ENCODE measurements around the gene CBL.

DNA sequence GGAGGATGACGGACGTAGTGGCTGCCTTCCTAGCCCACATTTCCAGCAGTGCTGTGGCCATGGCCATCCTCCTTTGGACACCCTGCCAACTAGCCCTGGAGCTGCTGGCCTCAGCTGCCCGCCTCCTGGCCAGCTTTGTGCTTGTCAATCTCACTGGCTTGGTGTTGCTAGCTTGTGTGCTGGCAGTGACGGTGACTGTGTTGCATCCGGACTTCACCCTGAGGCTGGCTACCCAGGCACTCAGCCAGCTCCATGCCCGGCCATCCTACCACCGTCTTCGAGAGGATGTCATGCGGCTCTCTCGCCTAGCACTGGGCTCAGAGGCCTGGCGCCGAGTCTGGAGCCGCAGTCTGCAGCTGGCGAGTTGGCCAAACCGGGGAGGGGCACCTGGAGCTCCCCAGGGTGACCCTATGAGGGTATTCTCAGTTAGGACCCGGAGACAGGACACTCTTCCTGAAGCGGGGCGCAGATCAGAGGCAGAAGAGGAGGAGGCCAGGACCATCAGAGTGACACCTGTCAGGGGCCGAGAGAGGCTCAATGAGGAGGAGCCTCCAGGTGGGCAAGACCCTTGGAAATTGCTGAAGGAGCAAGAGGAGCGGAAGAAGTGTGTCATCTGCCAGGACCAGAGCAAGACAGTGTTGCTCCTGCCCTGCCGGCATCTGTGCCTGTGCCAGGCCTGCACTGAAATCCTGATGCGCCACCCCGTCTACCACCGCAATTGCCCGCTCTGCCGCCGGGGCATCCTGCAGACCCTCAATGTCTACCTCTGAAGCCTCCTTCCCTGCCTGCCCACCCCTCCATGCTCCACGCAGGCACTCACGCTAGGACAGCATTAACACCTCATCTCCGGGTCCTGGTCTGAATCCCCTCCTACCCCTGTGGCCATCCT is 129.8 kb downstream of the CBL start:
- TF ChIP-seq, protein P1, sequence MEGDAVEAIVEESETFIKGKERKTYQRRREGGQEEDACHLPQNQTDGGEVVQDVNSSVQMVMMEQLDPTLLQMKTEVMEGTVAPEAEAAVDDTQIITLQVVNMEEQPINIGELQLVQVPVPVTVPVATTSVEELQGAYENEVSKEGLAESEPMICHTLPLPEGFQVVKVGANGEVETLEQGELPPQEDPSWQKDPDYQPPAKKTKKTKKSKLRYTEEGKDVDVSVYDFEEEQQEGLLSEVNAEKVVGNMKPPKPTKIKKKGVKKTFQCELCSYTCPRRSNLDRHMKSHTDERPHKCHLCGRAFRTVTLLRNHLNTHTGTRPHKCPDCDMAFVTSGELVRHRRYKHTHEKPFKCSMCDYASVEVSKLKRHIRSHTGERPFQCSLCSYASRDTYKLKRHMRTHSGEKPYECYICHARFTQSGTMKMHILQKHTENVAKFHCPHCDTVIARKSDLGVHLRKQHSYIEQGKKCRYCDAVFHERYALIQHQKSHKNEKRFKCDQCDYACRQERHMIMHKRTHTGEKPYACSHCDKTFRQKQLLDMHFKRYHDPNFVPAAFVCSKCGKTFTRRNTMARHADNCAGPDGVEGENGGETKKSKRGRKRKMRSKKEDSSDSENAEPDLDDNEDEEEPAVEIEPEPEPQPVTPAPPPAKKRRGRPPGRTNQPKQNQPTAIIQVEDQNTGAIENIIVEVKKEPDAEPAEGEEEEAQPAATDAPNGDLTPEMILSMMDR (IDR thresholded peaks at IDR 0.05; ENCODE audit: borderline replicate concordance, extremely low read depth, low read length, poor library complexity, severe bottlenecking): no peak
- TF ChIP-seq EZH2 (IDR thresholded peaks at IDR 0.05; ENCODE audit: borderline replicate concordance, low read depth, low read length, severe bottlenecking): no peak
